Naive thymus-derived CD4-positive, alpha-beta T cell (primary cell): Measurements from ENCODE around the gene RAPGEF4. TPM values are rescaled to one million over a fixed set of nuclear protein-coding genes. Genes with fewer than 3 reads are reported as not detected.
A peak's percentile ranks its signal among the peaks of the same experiment; 100 is the strongest.

Source experiments
- ATAC-seq: fragments of 150-1000 bp; cut with Tn5 transposase; 2 replicates; pipeline ENCODE4 v1.10.0; 2021; ENCODE audit warnings: mild to moderate bottlenecking, moderate library complexity
- CTCF ChIA-PET: fragments of 350-600 bp; sonication (Branson Sonifier 250); formaldehyde crosslinking; loops from one replicate; lab custom pipeline; 2021; ENCODE audit warnings: antibody characterized with exemption; lab: Charles Lee
- POLR2A ChIA-PET: fragments of 350-600 bp; sonication (Branson Sonifier 250); formaldehyde crosslinking; loops from one replicate; lab custom pipeline; 2021; ENCODE audit warnings: antibody characterized with exemption, inconsistent platforms; lab: Charles Lee
- DNase-seq, 9 donors: peaks; one replicate each; pipeline versions ENCODE4 v3.0.0 to v3.0.0-alpha.2; 2020 to 2022; ENCODE audit warnings: mixed read lengths in 1 of 9
- H3K27ac ChIP-seq: one replicate; pipeline ENCODE4 v1.7.0; 2013; ENCODE audit warnings: mild to moderate bottlenecking, low read depth, low read length, moderate library complexity
- H3K27me3 ChIP-seq, 2 donors: one replicate each; pipeline ENCODE4 v1.7.0; 2013; ENCODE audit warnings: low read length in 2 of 2, mild to moderate bottlenecking in 2 of 2, moderate library complexity in 2 of 2; ENCODE audit not compliant: control insufficient read depth in 2 of 2, insufficient read depth in 2 of 2
- H3K36me3 ChIP-seq, 3 experiments: 1 replicate in 2 of 3; 2 replicates in 1 of 3; pipeline ENCODE4 v1.7.0; 2013; ENCODE audit warnings: low read length in 3 of 3, mild to moderate bottlenecking in 3 of 3, moderate library complexity in 1 of 3; ENCODE audit not compliant: insufficient read depth in 3 of 3, control insufficient read depth in 2 of 3
- H3K4me1 ChIP-seq, 2 donors: one replicate each; pipeline ENCODE4 v1.7.0; 2013; ENCODE audit warnings: low read length in 2 of 2, mild to moderate bottlenecking in 2 of 2, moderate library complexity in 1 of 2; ENCODE audit not compliant: control insufficient read depth in 2 of 2, insufficient read depth in 2 of 2
- H3K4me3 ChIP-seq: 2 replicates; pipeline ENCODE4 v1.7.0; 2013; ENCODE audit warnings: mild to moderate bottlenecking, low read length
- H3K9me3 ChIP-seq, 3 experiments: 1 replicate in 2 of 3; 2 replicates in 1 of 3; pipeline ENCODE4 v1.7.0; 2013; ENCODE audit warnings: low read length in 3 of 3; ENCODE audit not compliant: control insufficient read depth in 2 of 3
- H3K27ac Mint-ChIP-seq, 9 donors: one replicate each; pipeline ENCODE4 v1.8.0; 2020 to 2022; ENCODE audit warnings: mixed read lengths in 9 of 9, mild to moderate bottlenecking in 8 of 9, moderate library complexity in 5 of 9, inconsistent platforms in 2 of 9
- H3K27me3 Mint-ChIP-seq, 5 donors: one replicate each; pipeline ENCODE4 v1.8.0; 2021 to 2022; ENCODE audit warnings: mixed read lengths in 5 of 5, mild to moderate bottlenecking in 1 of 5
- H3K36me3 Mint-ChIP-seq, 5 donors: one replicate each; pipeline ENCODE4 v1.8.0; 2020 to 2022; ENCODE audit warnings: mixed read lengths in 5 of 5, mild to moderate bottlenecking in 3 of 5, inconsistent platforms in 1 of 5
- H3K4me1 Mint-ChIP-seq, 7 donors: one replicate each; pipeline ENCODE4 v1.8.0; 2020 to 2022; ENCODE audit warnings: mixed read lengths in 7 of 7, mild to moderate bottlenecking in 3 of 7, inconsistent platforms in 1 of 7
- H3K4me3 Mint-ChIP-seq, 10 donors: one replicate each; pipeline ENCODE4 v1.8.0; 2020 to 2022; ENCODE audit warnings: mild to moderate bottlenecking in 10 of 10, mixed read lengths in 10 of 10, moderate library complexity in 6 of 10, inconsistent platforms in 2 of 10
- H3K9me3 Mint-ChIP-seq, 11 donors: one replicate each; pipeline ENCODE4 v1.8.0; 2020 to 2022; ENCODE audit warnings: mixed read lengths in 11 of 11, mild to moderate bottlenecking in 4 of 11, inconsistent platforms in 1 of 11, moderate library complexity in 1 of 11
- intact Hi-C, 2 donors: fragments of 100-400 bp; cut with micrococcal nuclease; formaldehyde crosslinking; loops; one replicate each; pipeline ENCODE4 v1.15.1; 2023
- polyA plus RNA-seq, 2 donors: library from polyadenylated mRNA; unstranded; fragments of 300-500 nt; fragmentation: Illumina TruSeq; gene quantifications; one replicate each; pipeline ENCODE4 v1.2.3, GENCODE V29; 2021
- total RNA-seq, 6 experiments: library from RNA in 5 of 6; stranded (reverse) in 5 of 6; gene quantifications; 1 replicate in 5 of 6; 2 replicates in 1 of 6; pipeline ENCODE4 v1.2.3 and lab custom pipeline; 2021 to 2026

The RAPGEF4 gene
- total and polyA plus RNA-seq, 7 experiments from 2014 or later: 0.39 to 2.5 (median 1.4) TPM; not detected in 2

DNA sequence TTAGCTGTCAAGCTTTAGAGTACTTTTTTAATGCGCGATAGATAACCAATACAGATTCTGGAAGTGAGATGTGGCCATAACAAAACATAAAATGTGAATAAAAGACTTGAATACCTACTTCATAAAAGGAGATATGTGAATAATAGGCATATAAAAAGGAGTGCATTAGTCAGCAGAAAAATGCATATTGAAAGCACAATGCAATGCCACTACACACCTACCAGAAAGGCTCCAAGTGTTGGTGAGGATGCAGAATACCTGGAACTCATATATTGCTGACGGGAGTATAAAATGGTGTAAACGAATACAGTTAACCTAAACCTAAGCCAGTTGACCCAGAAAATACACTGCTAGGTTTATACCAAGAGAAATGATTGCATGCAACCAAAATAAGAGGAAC, 10.9 kb upstream of the RAPGEF4 start:
- no peak overlapping the region for H3K4me3 ChIP-seq
- no peaks in the 10 kb centered on the region for H3K9me3 ChIP-seq
- Mint-ChIP-seq H3K27ac (no peak overlapping the region), H3K9me3 (peaks cover 0 to 14% (median 7%) of the 10 kb centered on the region in 11 donors), H3K36me3 (peaks cover 0 to 11% (median 9%) of the 10 kb centered on the region in 5 donors), H3K27me3 (peaks cover 16 to 26% (median 22%) of the 10 kb centered on the region in 5 donors), H3K4me1 (no peaks in the 10 kb centered on the region), H3K4me3 (no peak overlapping the region)
- ChIA-PET CTCF (no interaction called here), POLR2A (no interaction called here)
- H3K27me3 ChIP-seq: no peaks in the 10 kb centered on the region
- no peaks in the 10 kb centered on the region for H3K36me3 ChIP-seq
- no peak for ATAC-seq
- H3K4me1 ChIP-seq: no peaks in the 10 kb centered on the region
- no peak for DNase-seq
- H3K27ac ChIP-seq: no peak overlapping the region
- intact Hi-C loops: no loop called here

DNA sequence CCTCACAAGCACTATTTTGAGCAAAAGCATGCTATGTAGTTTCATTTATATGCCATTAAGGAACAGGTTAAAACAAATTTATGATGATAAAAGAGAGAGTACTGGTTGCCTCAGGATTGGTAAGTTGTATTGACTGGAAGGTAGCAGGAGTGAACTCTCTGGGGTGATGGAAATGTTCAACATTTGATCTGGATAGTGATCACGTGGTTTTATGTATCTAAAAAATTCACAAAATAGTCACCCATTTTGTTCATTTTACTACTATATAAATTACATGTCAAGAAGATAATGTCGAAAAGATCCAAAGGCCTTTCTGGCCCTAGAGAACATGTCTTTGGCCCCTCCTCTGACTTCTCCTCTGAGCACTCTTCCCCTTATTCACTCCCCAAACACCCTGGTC, 10.4 kb upstream of the RAPGEF4 start:
- Histone ChIP-seq H3K36me3 (no peaks in the 10 kb centered on the region), H3K27ac (no peak overlapping the region), H3K27me3 (peaks cover 0 to 4% of the 10 kb centered on the region in 2 donors), H3K4me3 (no peak overlapping the region), H3K9me3 (no peaks in the 10 kb centered on the region), H3K4me1 (no peaks in the 10 kb centered on the region)
- peaks cover 0 to 11% (median 7%) of the 10 kb centered on the region in 5 donors for H3K36me3 Mint-ChIP-seq
- ATAC-seq (no peak), DNase-seq (no peak)
- H3K9me3 Mint-ChIP-seq: peaks cover 0 to 9% (median 5%) of the 10 kb centered on the region in 11 donors
- H3K27me3 Mint-ChIP-seq: peaks cover 16 to 30% (median 26%) of the 10 kb centered on the region in 5 donors
- ChIA-PET CTCF (no interaction called here), POLR2A (no interaction called here)
- no peak overlapping the region for H3K27ac Mint-ChIP-seq
- no peak overlapping the region for H3K4me3 Mint-ChIP-seq
- no peaks in the 10 kb centered on the region for H3K4me1 Mint-ChIP-seq
- intact Hi-C loops: no loop called here

DNA sequence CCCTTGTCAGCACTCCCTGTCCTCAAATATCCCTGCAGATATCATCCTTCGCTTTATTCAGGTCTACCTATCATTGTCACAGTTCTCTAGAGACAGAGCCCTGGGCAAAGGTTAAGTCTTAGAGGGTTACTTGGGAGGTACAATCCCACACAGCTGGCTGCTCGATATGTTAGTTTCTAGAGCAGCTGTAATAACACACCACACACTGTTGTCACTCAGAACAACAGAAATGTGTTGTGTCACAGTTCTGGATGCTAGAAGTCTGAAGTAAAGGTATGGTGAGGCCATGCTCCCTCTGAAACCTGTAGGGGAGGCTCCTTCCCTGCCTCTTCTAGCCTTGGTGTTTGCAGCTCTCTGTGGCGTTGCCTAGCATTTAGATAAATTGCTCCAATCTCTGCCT, 9.9 kb upstream of the RAPGEF4 start:
- Histone ChIP-seq H3K27ac (no peak overlapping the region), H3K4me1 (no peaks in the 10 kb centered on the region), H3K9me3 (no peaks in the 10 kb centered on the region), H3K36me3 (no peaks in the 10 kb centered on the region), H3K27me3 (peaks cover 0 to 4% of the 10 kb centered on the region in 2 donors), H3K4me3 (no peak overlapping the region)
- no peak for ATAC-seq
- H3K27ac Mint-ChIP-seq: no peak overlapping the region
- H3K36me3 Mint-ChIP-seq: peaks cover 0 to 7% (median 2%) of the 10 kb centered on the region in 5 donors
- intact Hi-C loops: no loop called here
- H3K4me1 Mint-ChIP-seq: no peaks in the 10 kb centered on the region
- CTCF ChIA-PET: no interaction called here
- peaks cover 0 to 4% (median under 1%) of the 10 kb centered on the region in 11 donors for H3K9me3 Mint-ChIP-seq
- no peak for DNase-seq
- H3K27me3 Mint-ChIP-seq: peaks cover 17 to 30% (median 27%) of the 10 kb centered on the region in 5 donors
- POLR2A ChIA-PET: no interaction called here
- no peak overlapping the region for H3K4me3 Mint-ChIP-seq

DNA sequence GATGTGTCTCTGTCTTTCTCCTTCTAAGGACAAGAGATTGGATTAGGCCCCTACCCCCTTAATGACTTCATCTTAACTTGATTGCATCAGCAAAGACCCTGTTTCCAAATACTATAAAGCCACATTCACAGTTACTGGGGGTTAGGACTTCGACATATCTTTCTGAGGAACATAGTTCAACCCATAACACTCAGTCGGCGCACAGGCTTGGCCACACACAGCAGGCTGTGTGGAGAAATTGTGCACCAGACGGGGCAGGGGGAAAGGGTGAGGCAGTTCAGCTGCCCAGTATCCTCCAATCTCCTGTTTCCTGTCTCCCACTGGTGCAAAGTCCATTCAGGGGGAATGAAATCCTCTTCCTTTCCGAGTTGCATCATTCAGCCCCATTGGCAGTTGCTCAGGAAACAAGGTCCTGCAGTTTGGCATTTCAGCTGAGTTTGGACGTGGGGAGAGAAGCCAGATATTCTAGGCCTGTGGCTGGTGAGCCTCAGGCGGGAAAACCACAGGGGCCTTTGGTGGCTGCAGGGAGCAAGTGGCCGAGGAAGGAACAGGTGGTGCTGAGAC, 9.4 kb upstream of the RAPGEF4 start:
- peaks cover 21 to 30% (median 27%) of the 10 kb centered on the region in 5 donors for H3K27me3 Mint-ChIP-seq
- peaks cover 0 to 4% of the 10 kb centered on the region in 2 donors for H3K27me3 ChIP-seq
- H3K36me3 ChIP-seq: no peaks in the 10 kb centered on the region
- no peaks in the 10 kb centered on the region for H3K4me1 Mint-ChIP-seq
- no peak overlapping the region for H3K4me3 ChIP-seq
- intact Hi-C loops: no loop called here
- no peaks in the 10 kb centered on the region for H3K9me3 ChIP-seq
- CTCF ChIA-PET: no interaction called here
- no peaks in the 10 kb centered on the region for H3K4me1 ChIP-seq
- no peak for DNase-seq
- H3K4me3 Mint-ChIP-seq: no peak overlapping the region
- no peak for ATAC-seq
- H3K9me3 Mint-ChIP-seq: peaks cover 0 to 2% (median 0%) of the 10 kb centered on the region in 11 donors
- peaks cover 0 to 2% (median 0%) of the 10 kb centered on the region in 5 donors for H3K36me3 Mint-ChIP-seq
- H3K27ac ChIP-seq: no peak overlapping the region
- no peak overlapping the region for H3K27ac Mint-ChIP-seq
- POLR2A ChIA-PET: no interaction called here

- H3K4me1 Mint-ChIP-seq: peaks cover 0 to 5% (median 0%) of the 10 kb centered on the region in 7 donors
- H3K9me3 ChIP-seq: no peaks in the 10 kb centered on the region
- H3K36me3 ChIP-seq: no peaks in the 10 kb centered on the region
- peaks cover 40 to 49% (median 47%) of the 10 kb centered on the region in 5 donors for H3K27me3 Mint-ChIP-seq
- H3K4me3 Mint-ChIP-seq: no peak overlapping the region
- H3K4me1 ChIP-seq: no peaks in the 10 kb centered on the region
- DNase-seq (no peak), ATAC-seq (no peak)
- POLR2A ChIA-PET: interaction anchor here (0.6 kb wide), 1 partner anchor 211 kb away, joined by 3 read pairs; no protein-coding TSS in a partner anchor
- intact Hi-C loops: no loop called here
- peaks cover 4 to 6% of the 10 kb centered on the region in 2 donors for H3K27me3 ChIP-seq
- CTCF ChIA-PET: no interaction called here
- no peak overlapping the region for H3K27ac Mint-ChIP-seq
- H3K36me3 Mint-ChIP-seq: no peaks in the 10 kb centered on the region
- H3K4me3 ChIP-seq: no peak overlapping the region
- H3K27ac ChIP-seq: no peak overlapping the region
- H3K9me3 Mint-ChIP-seq: peaks cover 0 to 2% (median 0%) of the 10 kb centered on the region in 11 donors
Measured at GRCh38 chr2:172730411-172730810, 5.2 kb upstream of the RAPGEF4 start.

GRCh38 chr2:172734711-172735581, 699 bp upstream of the RAPGEF4 start:
- no peaks in the 10 kb centered on the region for H3K36me3 ChIP-seq
- H3K27ac Mint-ChIP-seq: peak overlapping the region in 1 of 9 donors; percentile 49
- ChIA-PET CTCF (no interaction called here), POLR2A (no interaction called here)
- H3K27me3 ChIP-seq: peaks cover 4 to 9% of the 10 kb centered on the region in 2 donors
- no peak overlapping the region for H3K27ac ChIP-seq
- no peaks in the 10 kb centered on the region for H3K9me3 ChIP-seq
- H3K36me3 Mint-ChIP-seq: no peaks in the 10 kb centered on the region
- no peaks in the 10 kb centered on the region for H3K4me1 ChIP-seq
- H3K4me3 Mint-ChIP-seq: peak overlapping the region; percentile 17 to 75 (median 58)
- peak in 1 of 9 donors; percentile 1 for DNase-seq
- ATAC-seq: no peak
- intact Hi-C loops: no loop called here
- H3K9me3 Mint-ChIP-seq: peaks cover 0 to under 1% (median 0%) of the 10 kb centered on the region in 11 donors
- peaks cover 0 to 12% (median 6%) of the 10 kb centered on the region in 7 donors for H3K4me1 Mint-ChIP-seq
- peaks cover 49 to 75% (median 71%) of the 10 kb centered on the region in 5 donors for H3K27me3 Mint-ChIP-seq
- H3K4me3 ChIP-seq: no peak overlapping the region
